ENCODE data around the gene ABHD12.

Gene ABHD12

DNA sequence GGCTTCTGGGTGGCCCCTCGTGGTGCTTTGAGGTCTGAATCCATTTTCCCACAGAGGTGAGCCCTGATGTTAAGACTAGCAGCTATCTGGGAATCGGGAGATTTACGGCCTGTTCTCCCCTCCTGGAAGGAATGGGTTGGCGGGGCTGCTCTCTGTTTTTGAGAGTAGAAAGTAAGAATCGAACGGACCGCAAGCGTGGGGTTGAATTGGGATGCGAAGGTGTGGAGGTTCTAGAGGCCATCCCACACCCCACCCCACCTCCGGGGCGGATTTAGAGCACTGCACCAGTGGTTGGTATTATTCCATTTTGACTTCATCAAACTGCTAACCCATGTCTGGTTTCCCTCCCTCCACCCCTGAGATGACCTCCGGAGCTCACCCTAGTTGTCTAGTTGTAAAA, 131.3 kb downstream of the ABHD12 start:
- H3K36me3 Mint-ChIP-seq (ENCODE audit: low read depth), result peaks cover 37% of the 10 kb centered on the region
- H3K4me3 Mint-ChIP-seq, result no peak overlapping the region
- H3K9me3 Mint-ChIP-seq, result no peaks in the 10 kb centered on the region
- no peak for DNase-seq (ENCODE audit: low spot score)
- H3K27me3 Mint-ChIP-seq (ENCODE audit: low read depth), result no peaks in the 10 kb centered on the region
- H3K27ac Mint-ChIP-seq, result no peak overlapping the region
- H3K4me1 Mint-ChIP-seq (ENCODE audit: low read depth), result peaks cover 12% of the 10 kb centered on the region

GRCh38 chr20:25258828-25259227, 131.8 kb downstream of the ABHD12 start:
- Mint-ChIP-seq H3K4me1 (ENCODE audit: low read depth) (peaks cover 12% of the 10 kb centered on the region), H3K9me3 (no peaks in the 10 kb centered on the region), H3K27me3 (ENCODE audit: low read depth) (no peaks in the 10 kb centered on the region), H3K36me3 (ENCODE audit: low read depth) (peaks cover 37% of the 10 kb centered on the region), H3K4me3 (no peak overlapping the region), H3K27ac (no peak overlapping the region)
- no peak for DNase-seq (ENCODE audit: low spot score)

- Mint-ChIP-seq H3K36me3 (ENCODE audit: low read depth) (peaks cover 37% of the 10 kb centered on the region), H3K27ac (no peak overlapping the region), H3K4me3 (no peak overlapping the region), H3K9me3 (no peaks in the 10 kb centered on the region), H3K4me1 (ENCODE audit: low read depth) (peaks cover 12% of the 10 kb centered on the region), H3K27me3 (ENCODE audit: low read depth) (no peaks in the 10 kb centered on the region)
- DNase-seq (ENCODE audit: low spot score), result no peak
Observed at GRCh38 chr20:25258476-25258805, 132.2 kb downstream of the ABHD12 start.

DNA sequence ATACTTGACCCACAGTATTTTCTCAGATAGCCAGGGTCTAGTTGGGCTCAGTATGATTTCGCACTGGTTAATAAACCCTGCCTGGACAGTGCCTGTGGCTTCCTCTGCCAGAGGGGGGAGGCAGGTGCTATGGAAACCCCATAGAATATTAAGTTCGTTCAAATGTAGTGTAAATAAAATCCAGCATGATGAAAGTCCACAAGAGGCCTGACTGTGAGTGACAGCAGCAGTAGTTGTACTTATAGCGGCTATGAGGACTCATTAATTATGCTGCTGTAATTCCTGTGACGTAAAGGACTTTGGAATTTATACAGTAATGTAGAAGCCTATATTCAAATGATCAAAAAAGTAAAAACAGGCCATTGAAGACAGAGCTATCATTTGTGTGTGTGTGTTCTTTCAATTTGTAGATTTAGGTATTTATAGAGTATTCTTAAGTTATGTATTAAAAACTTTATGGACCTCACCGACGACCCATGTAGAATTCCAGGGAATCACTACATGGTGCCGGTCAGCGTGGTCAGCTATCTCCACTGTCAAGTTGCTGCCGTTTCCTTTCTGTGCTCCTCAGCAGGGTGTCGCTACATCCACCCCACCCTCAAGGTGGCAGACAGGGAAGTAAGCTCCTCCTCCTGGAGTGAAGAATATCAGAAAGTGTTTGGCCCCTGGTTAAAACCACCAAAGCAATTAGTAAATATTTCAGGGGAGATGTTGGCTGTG, 132.7 kb downstream of the ABHD12 start:
- peaks cover 36% of the 10 kb centered on the region for H3K36me3 Mint-ChIP-seq (ENCODE audit: low read depth)
- H3K4me1 Mint-ChIP-seq (ENCODE audit: low read depth), result peaks cover 12% of the 10 kb centered on the region
- H3K9me3 Mint-ChIP-seq, result no peaks in the 10 kb centered on the region
- H3K4me3 Mint-ChIP-seq, result no peak overlapping the region
- DNase-seq (ENCODE audit: low spot score), result no peak
- H3K27ac Mint-ChIP-seq, result no peak overlapping the region
- H3K27me3 Mint-ChIP-seq (ENCODE audit: low read depth), result no peaks in the 10 kb centered on the region

DNA sequence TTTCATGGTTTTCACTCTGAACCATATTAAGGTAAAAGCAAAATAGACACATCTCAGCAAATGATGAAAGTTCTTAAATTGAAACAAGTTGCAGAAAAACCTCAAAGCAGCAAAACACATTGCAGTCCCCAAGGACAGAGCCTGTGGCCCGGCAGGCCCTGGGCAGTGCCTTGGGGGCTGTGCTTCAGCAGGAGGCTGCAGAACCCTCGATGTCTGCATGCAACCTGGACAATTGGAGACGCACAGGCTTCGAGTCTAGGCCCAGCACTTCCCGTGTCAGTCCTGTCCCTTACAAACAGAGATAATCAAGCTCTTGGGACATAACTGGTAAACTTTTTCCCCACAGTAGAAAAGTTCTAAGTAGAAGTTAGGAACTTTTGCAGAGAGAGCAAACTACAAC, 133.5 kb downstream of the ABHD12 start:
- Mint-ChIP-seq H3K27me3 (ENCODE audit: low read depth) (no peaks in the 10 kb centered on the region), H3K4me3 (no peak overlapping the region), H3K9me3 (no peaks in the 10 kb centered on the region), H3K4me1 (ENCODE audit: low read depth) (peaks cover 12% of the 10 kb centered on the region), H3K36me3 (ENCODE audit: low read depth) (peaks cover 37% of the 10 kb centered on the region), H3K27ac (no peak overlapping the region)
- DNase-seq (ENCODE audit: low spot score), result no peak

DNA sequence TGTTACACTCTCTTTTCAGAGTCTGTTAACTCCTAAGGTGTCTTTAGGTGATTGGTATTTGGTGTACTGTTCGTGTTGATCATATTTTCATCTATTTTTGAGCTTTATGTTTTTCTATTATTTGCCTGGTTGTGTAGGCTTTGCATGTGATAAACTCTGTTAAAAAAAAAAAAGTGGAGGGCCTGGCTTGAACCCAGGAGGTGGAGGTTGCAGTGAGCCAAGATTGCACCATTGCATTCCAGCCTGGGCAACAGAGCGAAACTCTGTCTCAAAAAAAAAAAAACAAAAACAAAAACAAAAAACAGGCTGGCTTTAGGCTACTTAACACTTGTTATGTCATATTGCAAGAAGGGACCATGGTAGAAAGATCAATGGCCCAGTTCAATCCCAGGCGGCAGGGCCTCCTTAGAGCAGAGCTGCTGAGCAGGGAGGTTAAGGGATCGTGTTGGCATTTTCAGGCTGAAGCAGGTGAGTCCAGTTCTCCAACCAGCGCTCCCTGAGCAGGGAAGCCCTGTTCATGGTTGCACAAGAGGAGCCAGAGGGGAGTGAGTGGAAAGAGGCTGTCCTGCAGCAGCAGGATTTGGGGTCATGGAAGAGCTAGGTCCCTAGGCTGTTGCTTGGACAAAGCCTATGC, 134.3 kb downstream of the ABHD12 start:
- H3K27me3 Mint-ChIP-seq (ENCODE audit: low read depth), result no peaks in the 10 kb centered on the region

GRCh38 chr20:25254986-25255680, 135.5 kb downstream of the ABHD12 start:
- Mint-ChIP-seq H3K4me1 (ENCODE audit: low read depth) (peaks cover 13% of the 10 kb centered on the region), H3K27ac (no peak overlapping the region), H3K27me3 (ENCODE audit: low read depth) (no peaks in the 10 kb centered on the region)

More for the DNA sequence above, 134.3 kb downstream of the ABHD12 start:
- Mint-ChIP-seq H3K36me3 (ENCODE audit: low read depth) (peaks cover 30% of the 10 kb centered on the region), H3K4me3 (no peak overlapping the region), H3K4me1 (ENCODE audit: low read depth) (peaks cover 12% of the 10 kb centered on the region), H3K9me3 (no peaks in the 10 kb centered on the region), H3K27ac (no peak overlapping the region)
- no peak for DNase-seq (ENCODE audit: low spot score)

GRCh38 chr20:25254571-25254970, 136.1 kb downstream of the ABHD12 start:
- Mint-ChIP-seq H3K27me3 (ENCODE audit: low read depth) (no peaks in the 10 kb centered on the region), H3K9me3 (no peaks in the 10 kb centered on the region), H3K4me1 (ENCODE audit: low read depth) (peaks cover 11% of the 10 kb centered on the region), H3K4me3 (no peak overlapping the region), H3K27ac (no peak overlapping the region), H3K36me3 (ENCODE audit: low read depth) (peaks cover 13% of the 10 kb centered on the region)
- DNase-seq (ENCODE audit: low spot score), result no peak

More at GRCh38 chr20:25254986-25255680, 135.5 kb downstream of the ABHD12 start:
- Mint-ChIP-seq H3K36me3 (ENCODE audit: low read depth) (peaks cover 18% of the 10 kb centered on the region), H3K4me3 (no peak overlapping the region), H3K9me3 (no peaks in the 10 kb centered on the region)
- DNase-seq (ENCODE audit: low spot score), result no peak

GRCh38 chr20:25253606-25254275, 136.9 kb downstream of the ABHD12 start:
- Mint-ChIP-seq H3K36me3 (ENCODE audit: low read depth) (peaks cover 9% of the 10 kb centered on the region), H3K4me1 (ENCODE audit: low read depth) (peaks cover 18% of the 10 kb centered on the region), H3K27ac (no peak overlapping the region), H3K9me3 (no peaks in the 10 kb centered on the region), H3K4me3 (no peak overlapping the region), H3K27me3 (ENCODE audit: low read depth) (no peaks in the 10 kb centered on the region)
- no peak for DNase-seq (ENCODE audit: low spot score)

GRCh38 chr20:25252686-25253421, 137.8 kb downstream of the ABHD12 start:
- DNase-seq (ENCODE audit: low spot score), result no peak
- H3K36me3 Mint-ChIP-seq (ENCODE audit: low read depth), result peaks cover 6% of the 10 kb centered on the region
- no peaks in the 10 kb centered on the region for H3K9me3 Mint-ChIP-seq
- no peak overlapping the region for H3K27ac Mint-ChIP-seq
- H3K27me3 Mint-ChIP-seq (ENCODE audit: low read depth), result no peaks in the 10 kb centered on the region
- H3K4me1 Mint-ChIP-seq (ENCODE audit: low read depth), result peaks cover 19% of the 10 kb centered on the region
- H3K4me3 Mint-ChIP-seq, result no peak overlapping the region

GRCh38 chr20:25252230-25252651, 138.4 kb downstream of the ABHD12 start:
- no peak for DNase-seq (ENCODE audit: low spot score)
- Mint-ChIP-seq H3K27ac (no peak overlapping the region), H3K9me3 (no peaks in the 10 kb centered on the region), H3K27me3 (ENCODE audit: low read depth) (no peaks in the 10 kb centered on the region), H3K4me3 (no peak overlapping the region), H3K4me1 (ENCODE audit: low read depth) (peaks cover 18% of the 10 kb centered on the region), H3K36me3 (ENCODE audit: low read depth) (peaks cover 6% of the 10 kb centered on the region)

DNA sequence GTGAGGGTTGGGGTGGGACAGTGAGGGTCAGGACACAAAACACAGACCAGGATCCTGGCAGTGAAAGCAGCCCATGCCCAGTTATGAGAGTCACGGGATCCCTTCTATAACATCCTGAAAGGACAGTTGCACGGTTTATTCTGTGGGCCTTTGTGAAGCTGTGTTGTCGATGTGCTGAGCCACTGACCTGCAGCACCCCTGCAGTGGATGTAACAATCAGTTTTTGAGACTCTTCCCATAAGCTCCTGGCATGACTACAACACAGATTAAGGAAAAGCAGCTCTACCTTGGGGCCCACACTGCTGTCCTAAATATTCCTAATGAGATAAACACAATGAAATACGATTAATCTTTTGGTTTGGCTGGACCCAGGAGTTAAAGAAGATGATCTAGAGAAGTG, 139.1 kb downstream of the ABHD12 start:
- peaks cover 25% of the 10 kb centered on the region for H3K4me1 Mint-ChIP-seq (ENCODE audit: low read depth)
- peaks cover 6% of the 10 kb centered on the region for H3K36me3 Mint-ChIP-seq (ENCODE audit: low read depth)
- DNase-seq (ENCODE audit: low spot score), result no peak
- no peaks in the 10 kb centered on the region for H3K9me3 Mint-ChIP-seq
- H3K4me3 Mint-ChIP-seq, result no peak overlapping the region
- no peak overlapping the region for H3K27ac Mint-ChIP-seq
- H3K27me3 Mint-ChIP-seq (ENCODE audit: low read depth), result no peaks in the 10 kb centered on the region

DNA sequence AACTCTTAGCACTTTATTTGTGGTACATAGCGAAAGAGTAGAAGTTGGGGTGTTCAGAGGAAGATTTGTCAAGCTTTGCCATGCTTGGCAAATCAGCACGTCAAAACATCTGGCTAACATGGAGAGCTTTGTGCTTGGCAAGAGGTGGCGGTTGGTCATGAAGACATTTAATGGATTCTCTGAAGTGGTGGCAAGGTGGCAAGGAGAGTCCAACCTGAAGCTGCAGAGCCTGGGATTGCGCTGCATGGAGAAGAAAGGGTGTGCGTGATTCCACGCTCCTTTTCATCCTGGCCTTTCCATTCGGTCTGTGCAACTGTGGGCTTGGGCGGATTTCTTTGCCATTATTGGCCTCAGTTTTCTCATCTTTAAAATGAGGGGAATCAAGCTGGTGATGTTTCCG, 139.6 kb downstream of the ABHD12 start:
- Mint-ChIP-seq H3K27ac (no peak overlapping the region), H3K4me1 (ENCODE audit: low read depth) (peaks cover 25% of the 10 kb centered on the region), H3K27me3 (ENCODE audit: low read depth) (no peaks in the 10 kb centered on the region), H3K36me3 (ENCODE audit: low read depth) (peaks cover 6% of the 10 kb centered on the region), H3K4me3 (no peak overlapping the region), H3K9me3 (no peaks in the 10 kb centered on the region)
- DNase-seq (ENCODE audit: low spot score), result no peak
